Chondrocyte (in vitro differentiated cells): ENCODE measurements around the gene BCL11B. TPM values are rescaled to one million over a fixed set of nuclear protein-coding genes. Genes with fewer than 3 reads are reported as not detected.
A peak's percentile ranks its signal among the peaks of the same experiment; 100 is the strongest.

Experiments used
- DNase-seq: peaks from one replicate; pipeline ENCODE4 v3.0.0; 2021; ENCODE audit warnings: mixed read lengths, low spot score
- H3K27ac Mint-ChIP-seq: one replicate; pipeline ENCODE4 v1.8.0; 2021; ENCODE audit warnings: mild to moderate bottlenecking, moderate library complexity, mixed read lengths; ENCODE audit not compliant: unreplicated experiment
- H3K27me3 Mint-ChIP-seq: 2 replicates; pipeline ENCODE4 v1.8.0; 2021; ENCODE audit warnings: low read depth, mixed read lengths
- H3K36me3 Mint-ChIP-seq: 2 replicates; pipeline ENCODE4 v1.8.0; 2021; ENCODE audit warnings: low read depth, mixed read lengths
- H3K4me1 Mint-ChIP-seq: 2 replicates; pipeline ENCODE4 v1.8.0; 2021; ENCODE audit warnings: low read depth, mild to moderate bottlenecking, mixed read lengths
- H3K4me3 Mint-ChIP-seq: one replicate; pipeline ENCODE4 v1.8.0; 2021; ENCODE audit warnings: mild to moderate bottlenecking, moderate library complexity, mixed read lengths; ENCODE audit not compliant: unreplicated experiment
- H3K9me3 Mint-ChIP-seq: 2 replicates; pipeline ENCODE4 v1.8.0; 2021; ENCODE audit warnings: low read depth, mixed read lengths
- CTCF ChIP-seq: fragments of 200-600 bp; sonication (generic); IDR thresholded peaks from 2 replicates; pipeline ENCODE4 v1.5.0; 2021; ENCODE audit warnings: antibody characterized with exemption, mild to moderate bottlenecking, moderate library complexity
- total RNA-seq: library from RNA; stranded (reverse); gene quantifications from 3 replicates; pipeline ENCODE4 v1.2.1, GENCODE V29; 2021

The BCL11B gene
- total RNA-seq, 1 donor from 2014 or later = 0.17 TPM

GRCh38 chr14:99280066-99280731 is 8.2 kb upstream of the BCL11B start:
- DNase-seq = no peak
- no peak overlapping the region for H3K27ac Mint-ChIP-seq
- H3K36me3 Mint-ChIP-seq = no peaks in the 10 kb centered on the region
- H3K4me1 Mint-ChIP-seq = no peaks in the 10 kb centered on the region
- TF ChIP-seq CTCF = no peak
- no peaks in the 10 kb centered on the region for H3K9me3 Mint-ChIP-seq
- H3K4me3 Mint-ChIP-seq = no peak overlapping the region
- H3K27me3 Mint-ChIP-seq = peaks cover 62% of the 10 kb centered on the region

GRCh38 chr14:99278836-99279235 is 6.8 kb upstream of the BCL11B start:
- H3K4me1 Mint-ChIP-seq = peaks cover 6% of the 10 kb centered on the region
- H3K27ac Mint-ChIP-seq = no peak overlapping the region
- H3K4me3 Mint-ChIP-seq = no peak overlapping the region
- TF ChIP-seq CTCF = no peak
- no peak for DNase-seq
- H3K9me3 Mint-ChIP-seq = no peaks in the 10 kb centered on the region
- H3K27me3 Mint-ChIP-seq = peaks cover 55% of the 10 kb centered on the region
- H3K36me3 Mint-ChIP-seq = no peaks in the 10 kb centered on the region

- no peaks in the 10 kb centered on the region for H3K36me3 Mint-ChIP-seq
- DNase-seq = no peak
- H3K4me1 Mint-ChIP-seq = peaks cover 13% of the 10 kb centered on the region
- peaks cover 55% of the 10 kb centered on the region for H3K27me3 Mint-ChIP-seq
- no peaks in the 10 kb centered on the region for H3K9me3 Mint-ChIP-seq
- no peak overlapping the region for H3K4me3 Mint-ChIP-seq
- H3K27ac Mint-ChIP-seq = no peak overlapping the region
- TF ChIP-seq CTCF = no peak
Observed at GRCh38 chr14:99277530-99277929, 5.5 kb upstream of the BCL11B start.

GRCh38 chr14:99276482-99276881 is 4.5 kb upstream of the BCL11B start:
- TF ChIP-seq CTCF = no peak
- peaks cover 59% of the 10 kb centered on the region for H3K27me3 Mint-ChIP-seq
- no peaks in the 10 kb centered on the region for H3K36me3 Mint-ChIP-seq
- DNase-seq = no peak
- H3K4me3 Mint-ChIP-seq = no peak overlapping the region
- peaks cover 22% of the 10 kb centered on the region for H3K4me1 Mint-ChIP-seq
- no peak overlapping the region for H3K27ac Mint-ChIP-seq
- H3K9me3 Mint-ChIP-seq = no peaks in the 10 kb centered on the region

- peaks cover 50% of the 10 kb centered on the region for H3K27me3 Mint-ChIP-seq
- H3K36me3 Mint-ChIP-seq = no peaks in the 10 kb centered on the region
- no peak for TF ChIP-seq CTCF
- no peak for DNase-seq
- peaks cover 27% of the 10 kb centered on the region for H3K4me1 Mint-ChIP-seq
- H3K4me3 Mint-ChIP-seq = peak overlapping the region; percentile 47
- H3K27ac Mint-ChIP-seq = no peak overlapping the region
- no peaks in the 10 kb centered on the region for H3K9me3 Mint-ChIP-seq
Observed at GRCh38 chr14:99275222-99275584, 3.2 kb upstream of the BCL11B start.
